GM15510 (cell line): ENCODE measurements around the gene UCKL1.

Experiments used
- POLR2A ChIP-seq: IDR thresholded peaks from 3 replicates; pipeline ENCODE4 v1.6.1; 2011; ENCODE audit warnings: borderline replicate concordance; ENCODE audit not compliant: insufficient read length; ENCODE audit errors: extremely low read depth

The UCKL1 gene

GRCh38 chr20:63896264-63897105 is 59.7 kb downstream of the UCKL1 start:
- no peak for TF ChIP-seq POLR2A

GRCh38 chr20:63895952-63896263 is 60.3 kb downstream of the UCKL1 start:
- TF ChIP-seq POLR2A = no peak

GRCh38 chr20:63895202-63895951 is 60.8 kb downstream of the UCKL1 start:
- TF ChIP-seq POLR2A = peak; percentile 65

DNA sequence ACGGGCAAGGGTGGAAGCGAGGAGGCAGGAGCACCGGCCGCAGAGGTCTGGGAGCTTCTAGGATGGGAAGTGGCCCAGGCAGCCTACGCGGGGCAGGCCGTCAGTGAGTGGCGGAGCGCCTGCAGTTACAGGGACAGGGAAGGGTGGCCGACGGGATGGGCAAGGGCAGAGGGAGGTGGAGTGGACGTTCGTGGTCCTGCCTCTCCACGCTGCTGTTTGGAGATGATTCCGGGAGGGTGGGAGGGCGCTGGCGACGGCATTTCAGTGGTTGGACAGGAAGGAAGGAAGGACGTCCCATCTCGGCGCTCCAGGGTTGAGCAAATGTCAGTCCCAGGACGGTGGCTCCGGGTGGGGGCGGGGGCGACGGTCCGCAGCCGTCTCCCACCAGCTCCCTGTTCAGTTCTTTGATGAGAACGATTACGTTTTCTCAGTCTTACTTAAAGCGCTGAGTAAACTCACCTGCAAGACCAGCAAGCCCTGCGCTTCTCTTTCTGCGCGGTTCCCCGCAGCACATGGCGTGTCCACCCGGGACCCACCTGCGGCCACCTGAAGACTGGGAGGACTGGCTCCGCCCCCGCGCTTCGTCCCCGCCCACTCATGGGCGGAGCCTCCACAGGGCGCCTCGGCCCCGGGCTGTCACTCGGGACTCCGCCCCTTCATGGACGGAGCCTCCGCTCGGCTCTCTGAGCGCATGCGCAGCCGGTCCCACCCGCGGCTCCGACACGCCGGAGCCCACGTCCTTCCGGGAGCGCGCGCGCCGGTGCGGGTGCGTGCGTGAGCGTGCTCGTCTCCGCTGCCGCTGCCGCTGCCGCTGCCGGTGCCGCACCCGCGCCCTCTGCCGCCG is 61.6 kb downstream of the UCKL1 start, which contains the start of gene DNAJC5:
Gene DNAJC5 (plus strand): TSS at position 769 of the 844 bp plus-strand sequence. CDS start 33,220 bp downstream, outside the sequence.
- TF ChIP-seq POLR2A = no peak

GRCh38 chr20:63893999-63894357 is 62.2 kb downstream of the UCKL1 start:
- TF ChIP-seq POLR2A = no peak

- TF ChIP-seq POLR2A = no peak
These were observed 63.8 kb downstream of the UCKL1 start for GRCh38 chr20:63892402-63892801.

GRCh38 chr20:63891061-63892002 is 64.9 kb downstream of the UCKL1 start:
- no peak for TF ChIP-seq POLR2A

GRCh38 chr20:63890616-63891015 is 65.6 kb downstream of the UCKL1 start:
- no peak for TF ChIP-seq POLR2A

- no peak for TF ChIP-seq POLR2A
These were observed 66.0 kb downstream of the UCKL1 start for GRCh38 chr20:63890201-63890576.
